OCI-LY3 (cell line): ENCODE results near the gene COX8C.

Experiments used
- CTCF ChIP-seq: fragments of 200-600, 300-600 bp; sonication (generic); IDR thresholded peaks from 2 replicates; pipeline ENCODE4 v1.5.1; 2014; ENCODE audit warnings: antibody characterized with exemption, low read length, low read depth
- EZH2phosphoT487 ChIP-seq: fragments of 200-600 bp; shearing (Covaris generic); IDR thresholded peaks from 2 replicates; pipeline ENCODE4 v1.6.1; 2018; ENCODE audit warnings: antibody characterized with exemption, mixed run types, low read depth

GRCh38 chr14:93308686-93309345, 38.2 kb upstream of the COX8C start:
- no peak for TF ChIP-seq CTCF
- no peak for TF ChIP-seq EZH2phosphoT487
